HG03064 (cell line): ENCODE results near the gene CDH20.

ENCODE experiments used
- ATAC-seq: cut with Tn5 transposase; IDR thresholded peaks from one replicate; pipeline ENCODE4 v1.9.1; 2021; ENCODE audit warnings: low read depth; ENCODE audit not compliant: unreplicated experiment

The CDH20 gene

DNA sequence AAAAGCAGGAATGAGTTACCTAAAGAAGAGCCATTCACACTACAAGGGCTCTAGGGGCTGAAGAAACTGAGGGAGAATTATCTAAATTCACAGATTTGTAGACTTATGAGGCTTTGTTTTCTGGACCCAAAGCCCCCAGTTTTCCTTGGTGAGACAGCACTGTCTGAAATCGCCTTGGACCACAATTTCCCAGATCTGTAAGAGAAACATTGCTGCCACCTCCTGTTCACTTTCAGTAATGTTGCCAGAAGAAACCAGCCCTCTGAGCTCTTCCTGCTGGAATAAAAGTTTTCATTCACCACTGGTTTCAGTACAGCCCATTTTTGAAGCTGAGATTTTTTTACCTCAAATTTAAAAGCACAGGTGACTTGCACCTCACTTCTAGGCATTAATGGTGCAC is 169.2 kb downstream of the CDH20 start:
- ATAC-seq = no peak

DNA sequence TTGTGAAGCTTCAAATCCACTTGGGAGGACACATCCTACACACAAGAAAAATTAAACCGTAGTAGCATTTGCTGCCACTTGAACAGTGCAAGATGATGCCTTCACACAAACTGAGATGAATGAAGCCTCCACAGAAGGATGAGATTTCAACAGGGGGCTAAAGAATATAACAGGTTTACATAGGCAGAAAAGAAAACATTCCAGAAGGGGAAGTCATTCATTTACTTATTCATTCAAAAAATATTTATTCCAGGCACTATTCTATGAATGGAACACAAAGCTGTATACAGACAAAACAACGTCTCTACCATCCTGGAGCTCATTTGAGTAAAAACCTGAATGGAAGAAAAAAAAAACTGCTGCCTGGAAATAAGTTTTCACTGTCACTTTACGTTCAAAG is 170.5 kb downstream of the CDH20 start:
- no peak for ATAC-seq

DNA sequence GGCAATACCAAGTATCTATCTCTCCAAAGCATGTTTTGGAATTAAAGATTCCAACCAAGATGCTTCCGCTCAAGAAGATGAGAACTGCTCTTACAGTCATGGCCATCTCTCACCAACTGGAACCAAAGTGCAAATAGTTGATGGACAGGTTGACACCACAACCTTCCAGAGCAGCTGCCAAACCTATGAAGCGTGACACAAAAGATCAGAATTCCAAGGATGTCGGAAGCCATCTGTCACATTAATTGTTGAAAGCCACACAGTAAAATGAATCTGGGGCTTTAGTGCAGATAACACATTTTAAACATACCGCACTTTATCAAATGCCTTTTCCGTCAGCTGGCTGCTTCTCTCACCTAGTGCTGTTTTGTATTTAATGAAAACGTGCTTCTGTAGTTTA is 195.7 kb downstream of the CDH20 start:
- no peak for ATAC-seq

DNA sequence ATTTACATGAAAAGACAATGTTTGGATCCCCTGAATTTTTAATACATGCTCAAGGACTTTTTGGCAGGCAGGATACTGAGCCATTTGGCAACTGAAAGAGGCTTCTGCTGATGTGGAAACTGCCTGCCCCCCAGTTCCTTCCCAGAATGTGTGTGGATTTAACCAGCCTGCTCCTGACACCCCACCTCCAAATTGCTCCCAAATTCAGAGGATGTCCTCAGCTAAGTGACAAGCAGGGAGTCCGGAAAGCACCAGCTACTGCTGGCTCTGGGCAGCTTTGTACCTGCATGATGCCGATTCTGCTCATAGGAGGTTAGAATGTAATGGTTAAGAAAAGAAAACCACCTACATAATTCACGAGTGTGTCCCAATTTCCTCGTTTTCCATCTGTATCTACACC is 197.5 kb downstream of the CDH20 start:
- no peak for ATAC-seq

DNA sequence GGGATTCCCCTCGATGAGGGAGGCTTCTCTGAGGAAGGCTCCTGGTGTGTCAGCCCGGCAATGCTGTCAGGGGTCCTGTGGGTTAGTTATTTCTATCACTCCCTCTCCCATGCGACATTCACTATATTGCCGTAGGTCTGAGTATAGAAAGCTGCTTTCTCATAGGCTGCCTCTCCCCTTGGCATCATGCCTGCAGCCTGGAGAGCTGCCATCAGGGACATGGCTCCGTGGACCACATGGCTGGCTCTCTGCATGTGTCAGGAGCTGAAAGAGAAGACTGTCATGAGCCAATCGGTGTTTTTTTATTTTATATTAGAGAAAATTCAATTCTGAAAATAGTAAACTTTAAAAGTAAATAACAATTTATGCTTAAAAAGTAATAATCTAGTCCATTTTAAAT is 198.0 kb downstream of the CDH20 start:
- ATAC-seq = no peak

DNA sequence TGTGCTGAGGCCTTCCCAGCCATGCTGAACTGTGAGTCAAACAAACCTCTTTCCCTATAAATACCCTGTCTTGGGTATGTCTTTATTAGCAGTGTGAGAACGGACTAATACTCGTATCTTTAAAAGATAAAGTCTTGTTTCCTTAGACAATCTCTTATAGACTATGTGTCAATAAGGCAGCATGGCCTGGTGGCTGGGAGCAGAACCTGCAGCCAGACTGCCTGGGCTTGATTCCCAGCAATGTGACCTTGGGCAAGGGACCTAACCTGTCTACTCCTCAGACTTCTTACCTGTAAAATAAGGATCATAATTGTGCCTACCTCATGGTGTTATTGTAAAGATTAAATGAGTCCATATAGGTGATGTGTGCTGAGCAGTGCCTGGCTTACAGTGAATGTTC is 198.7 kb downstream of the CDH20 start:
- ATAC-seq = no peak

DNA sequence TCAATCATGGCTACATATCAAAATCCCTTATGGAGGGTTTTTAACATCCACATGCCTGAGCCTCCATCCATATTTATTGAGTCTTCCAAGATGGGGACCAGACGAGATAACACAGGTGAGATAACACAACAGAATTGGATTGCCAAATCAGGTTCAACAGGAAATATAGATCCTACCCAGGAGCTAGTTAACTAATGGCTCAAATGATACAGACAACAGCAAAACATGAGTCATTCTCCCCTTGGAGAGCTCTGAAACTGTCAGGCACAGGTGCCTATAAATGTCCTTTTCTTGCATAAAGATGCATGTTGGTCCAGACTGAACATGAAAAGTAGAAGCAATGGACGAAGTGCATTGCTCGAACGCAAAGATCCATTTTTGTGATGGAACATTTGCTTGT is 202.2 kb downstream of the CDH20 start:
- no peak for ATAC-seq

DNA sequence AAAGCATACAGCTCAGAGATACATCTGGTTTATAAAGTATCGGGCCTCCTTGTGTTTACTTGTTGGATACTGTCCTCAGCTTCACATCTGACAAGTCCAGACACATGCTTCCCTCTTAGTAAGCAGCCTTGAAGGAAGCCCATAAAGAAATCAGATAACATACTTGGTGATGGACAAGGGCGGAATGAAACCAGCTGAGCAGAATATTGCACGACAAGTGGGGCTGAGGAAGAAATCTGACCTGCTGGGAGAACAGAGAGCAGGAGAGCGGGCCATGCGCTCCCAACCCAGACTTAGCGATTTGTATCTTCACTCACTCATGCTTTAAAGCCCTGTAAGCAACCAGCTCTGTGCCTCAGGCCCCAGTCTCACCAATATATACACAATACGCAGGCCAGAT is 208.4 kb downstream of the CDH20 start:
- ATAC-seq = no peak

DNA sequence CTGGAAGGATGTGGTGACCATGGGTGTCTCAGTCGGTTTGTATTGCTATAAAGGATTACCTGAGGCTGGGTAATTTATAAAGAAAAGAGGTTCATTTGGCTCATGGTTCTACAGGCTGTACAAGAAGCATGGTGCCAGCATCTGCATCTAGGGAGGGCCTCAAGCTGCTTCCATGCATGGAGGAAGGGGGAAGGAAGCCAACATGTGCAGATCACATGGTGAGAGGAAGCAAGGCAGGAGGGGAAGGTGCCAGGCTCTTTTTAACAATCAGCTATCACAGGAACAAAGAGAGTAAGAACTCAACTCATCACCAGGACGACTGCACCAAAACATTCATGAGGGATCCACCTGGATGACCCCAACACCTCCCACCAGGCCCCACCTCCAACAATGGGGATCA is 209.4 kb downstream of the CDH20 start:
- no peak for ATAC-seq

GRCh38 chr18:61543518-61543917 is 210.3 kb downstream of the CDH20 start:
- ATAC-seq = no peak

DNA sequence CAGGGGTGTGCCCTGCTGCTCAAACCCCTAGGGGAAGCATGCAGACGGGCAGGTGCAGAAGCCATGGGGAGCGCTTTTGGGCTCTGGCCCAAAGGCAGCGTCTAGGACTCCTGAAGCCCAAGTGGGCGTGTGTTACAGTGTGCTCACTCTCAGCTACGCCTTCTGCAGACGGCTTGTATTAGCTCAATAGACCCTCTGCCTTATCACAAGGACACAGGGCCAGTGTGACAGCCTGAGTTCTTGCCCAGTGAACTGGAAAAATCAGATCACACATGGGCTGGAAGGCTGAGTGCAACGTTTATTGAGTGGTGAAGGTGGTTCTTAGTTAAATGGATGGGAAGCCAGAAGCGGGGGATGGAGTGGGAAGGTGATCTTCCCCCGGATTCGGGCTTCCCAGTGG is 210.9 kb downstream of the CDH20 start:
- ATAC-seq = no peak

GRCh38 chr18:61545281-61546245 is 212.3 kb downstream of the CDH20 start:
- ATAC-seq = no peak

DNA sequence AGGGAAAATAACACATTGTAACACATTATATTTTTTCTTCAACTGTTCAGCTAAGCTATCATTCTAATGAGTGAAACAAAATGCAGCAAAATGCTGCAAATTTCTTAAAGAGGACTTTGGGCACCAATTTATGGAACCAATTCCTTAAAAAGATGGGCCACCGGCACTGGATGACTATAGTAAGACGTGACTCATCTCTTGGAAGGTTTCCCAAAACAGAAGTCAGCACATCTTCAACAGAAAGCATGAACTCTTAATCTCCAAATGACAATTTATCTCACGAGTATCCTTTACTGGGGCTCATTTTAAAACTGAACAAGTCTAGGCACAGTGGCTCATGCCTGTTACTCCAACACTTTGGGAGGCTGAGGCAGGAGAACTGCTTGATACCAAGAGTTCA is 213.4 kb downstream of the CDH20 start:
- no peak for ATAC-seq

DNA sequence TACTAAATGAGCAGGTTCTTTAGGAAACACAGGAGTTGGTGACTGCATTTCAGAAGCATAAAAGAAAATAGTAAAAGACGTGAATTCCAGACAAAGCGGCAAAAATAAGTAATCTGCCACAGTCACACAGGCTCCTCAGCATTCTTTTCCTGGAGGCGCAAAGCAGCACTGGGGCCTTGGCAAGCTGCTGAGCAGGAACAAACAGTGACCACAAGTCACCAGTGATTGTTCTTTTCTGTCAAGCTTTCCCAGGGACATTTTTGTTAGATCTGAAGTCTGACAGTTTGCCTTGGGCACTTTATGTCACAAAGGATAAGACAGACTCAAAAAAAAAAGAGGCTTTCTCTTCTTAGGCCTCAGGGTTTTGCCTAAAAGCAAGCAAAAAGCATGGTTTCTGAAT is 216.2 kb downstream of the CDH20 start:
- ATAC-seq = no peak

GRCh38 chr18:61549889-61550288 is 216.7 kb downstream of the CDH20 start:
- no peak for ATAC-seq

DNA sequence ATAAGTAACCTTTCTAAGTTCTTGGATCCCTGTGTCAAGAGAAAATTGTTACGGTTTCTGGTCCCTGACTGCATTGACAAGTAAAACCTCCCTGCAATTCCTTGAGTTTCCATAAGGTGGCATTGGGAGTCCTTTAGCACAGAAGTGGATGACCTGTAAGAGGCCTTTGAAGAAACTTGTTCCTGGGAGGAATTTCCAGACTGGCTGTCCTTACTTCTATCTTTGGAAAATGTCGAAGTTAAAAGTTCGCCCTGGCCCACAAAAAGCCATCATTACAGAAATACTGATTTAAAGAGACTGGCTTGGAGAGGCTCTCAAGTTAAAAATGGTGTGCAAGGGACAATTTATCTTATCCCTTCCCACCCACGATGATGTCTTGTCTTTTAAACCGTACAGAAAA is 218.4 kb downstream of the CDH20 start:
- no peak for ATAC-seq

DNA sequence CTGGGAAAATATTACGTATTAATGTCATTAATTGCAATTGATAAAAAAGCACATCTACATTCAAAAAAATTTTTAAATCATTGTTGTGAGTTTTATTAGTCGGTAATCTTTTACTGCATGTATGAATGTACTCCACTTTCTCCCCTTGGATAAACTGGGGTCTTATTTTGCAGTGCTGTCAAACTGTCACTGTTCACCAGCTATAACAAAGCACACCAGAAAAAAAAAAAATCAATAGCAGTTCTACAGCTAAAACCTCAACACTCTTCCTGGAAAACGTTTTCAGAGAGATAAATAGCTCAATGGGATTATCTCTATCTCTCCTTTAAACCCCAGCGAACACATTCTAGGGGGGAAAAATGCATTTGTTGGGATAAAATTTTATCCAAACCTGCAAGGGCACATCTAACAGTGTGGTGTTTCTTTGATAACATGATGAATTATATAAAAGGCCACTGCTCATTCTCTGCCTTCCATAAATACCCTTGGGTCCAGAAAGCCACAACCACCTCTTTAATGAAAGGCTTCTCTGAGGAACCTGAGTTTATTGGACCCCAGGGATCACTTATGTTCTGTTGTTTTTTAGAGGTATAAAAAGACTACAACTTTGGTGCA is 219.9 kb downstream of the CDH20 start:
- no peak for ATAC-seq

DNA sequence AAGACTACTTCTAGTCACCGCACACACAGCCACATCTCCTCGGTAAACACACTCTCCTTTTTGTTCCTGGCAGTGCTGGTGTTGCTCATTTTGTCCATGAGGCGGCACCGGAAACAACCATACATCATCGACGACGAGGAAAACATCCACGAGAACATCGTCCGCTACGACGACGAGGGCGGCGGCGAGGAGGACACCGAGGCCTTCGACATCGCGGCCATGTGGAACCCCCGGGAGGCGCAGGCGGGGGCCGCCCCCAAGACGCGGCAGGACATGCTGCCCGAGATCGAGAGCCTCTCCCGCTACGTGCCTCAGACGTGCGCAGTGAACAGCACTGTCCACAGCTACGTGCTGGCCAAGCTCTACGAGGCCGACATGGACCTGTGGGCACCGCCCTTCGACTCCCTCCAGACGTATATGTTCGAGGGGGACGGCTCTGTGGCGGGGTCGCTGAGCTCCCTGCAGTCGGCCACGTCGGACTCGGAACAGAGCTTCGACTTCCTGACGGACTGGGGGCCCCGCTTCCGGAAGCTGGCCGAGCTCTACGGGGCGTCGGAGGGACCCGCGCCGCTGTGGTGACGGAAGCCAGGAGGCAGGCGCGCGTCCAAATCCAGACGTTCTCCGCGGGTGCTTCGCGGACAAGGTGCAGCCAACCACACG is 221.0 kb downstream of the CDH20 start:
- ATAC-seq = no peak

GRCh38 chr18:61554946-61555361 is 221.7 kb downstream of the CDH20 start:
- ATAC-seq = no peak

DNA sequence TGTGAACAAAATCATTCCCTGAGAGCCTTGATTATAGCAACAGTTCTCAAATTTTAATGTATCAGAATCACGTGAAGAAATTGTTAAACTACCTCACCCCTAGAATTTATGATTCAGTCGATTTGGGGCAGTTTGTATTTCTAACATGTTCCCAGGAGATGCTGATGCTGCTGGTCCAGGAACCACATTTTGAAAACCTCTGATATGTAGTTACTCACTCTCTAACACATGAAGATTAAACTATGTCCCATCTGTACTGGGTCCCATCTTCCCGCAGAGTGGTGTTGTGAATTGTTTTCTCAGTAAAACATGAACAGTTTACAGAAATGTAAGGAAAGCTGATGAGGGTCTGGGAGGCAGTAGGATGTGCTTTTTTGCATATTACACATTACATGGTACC is 223.1 kb downstream of the CDH20 start:
- ATAC-seq = no peak

GRCh38 chr18:61556862-61557261 is 223.6 kb downstream of the CDH20 start:
- no peak for ATAC-seq
